Lower leg skin (tissue), 3 donors: ENCODE data around the gene ARAP1.

Source experiments
- POLR2A ChIP-seq, 2 donors: fragments of 450-650 bp; IDR thresholded peaks; one replicate each; pipeline ENCODE4 v1.6.1; 2016 to 2017; ENCODE audit warnings: antibody characterized with exemption in 2 of 2, mild to moderate bottlenecking in 1 of 2, moderate library complexity in 1 of 2
- TF ChIP-seq, protein P1 (sequence below), 3 donors: fragments of 450-650 bp; IDR thresholded peaks; one replicate each; pipeline ENCODE4 v1.5.1; 2016; ENCODE audit warnings: antibody characterized with exemption in 3 of 3, mild to moderate bottlenecking in 3 of 3, moderate library complexity in 2 of 3

DNA sequence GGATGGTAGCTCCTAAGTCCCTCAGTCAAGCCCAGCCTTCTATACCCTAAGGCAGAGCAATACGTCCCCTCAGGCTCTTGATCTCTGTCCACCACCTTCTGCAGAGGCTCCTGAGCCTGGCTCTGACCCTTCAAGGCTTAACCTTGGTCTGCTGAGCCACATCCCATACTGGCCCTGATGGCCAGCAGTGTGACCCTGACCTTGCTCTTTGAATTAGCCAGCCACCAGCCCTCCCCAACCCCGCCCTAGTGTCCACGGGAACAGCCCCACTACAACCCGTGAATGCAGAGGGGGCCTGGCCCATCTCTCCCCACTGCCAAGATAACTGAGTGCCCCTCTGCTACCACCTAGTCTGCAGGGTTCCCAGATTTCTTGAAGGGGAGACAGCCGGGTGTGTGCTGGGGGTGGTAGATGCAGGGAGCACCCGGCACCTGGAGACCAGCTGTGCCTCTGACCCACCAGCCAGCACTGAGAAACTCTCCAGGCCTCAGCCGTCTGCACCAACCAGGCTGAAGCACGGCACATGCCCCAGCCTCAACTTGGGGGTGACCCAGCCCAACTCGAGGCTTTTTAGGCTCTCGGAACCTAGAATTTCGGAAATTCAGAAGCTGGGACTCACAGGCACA, 6.2 kb downstream of the ARAP1 start:
- TF ChIP-seq POLR2A (IDR thresholded peaks at IDR 0.05) = no peak
- TF ChIP-seq, protein P1, sequence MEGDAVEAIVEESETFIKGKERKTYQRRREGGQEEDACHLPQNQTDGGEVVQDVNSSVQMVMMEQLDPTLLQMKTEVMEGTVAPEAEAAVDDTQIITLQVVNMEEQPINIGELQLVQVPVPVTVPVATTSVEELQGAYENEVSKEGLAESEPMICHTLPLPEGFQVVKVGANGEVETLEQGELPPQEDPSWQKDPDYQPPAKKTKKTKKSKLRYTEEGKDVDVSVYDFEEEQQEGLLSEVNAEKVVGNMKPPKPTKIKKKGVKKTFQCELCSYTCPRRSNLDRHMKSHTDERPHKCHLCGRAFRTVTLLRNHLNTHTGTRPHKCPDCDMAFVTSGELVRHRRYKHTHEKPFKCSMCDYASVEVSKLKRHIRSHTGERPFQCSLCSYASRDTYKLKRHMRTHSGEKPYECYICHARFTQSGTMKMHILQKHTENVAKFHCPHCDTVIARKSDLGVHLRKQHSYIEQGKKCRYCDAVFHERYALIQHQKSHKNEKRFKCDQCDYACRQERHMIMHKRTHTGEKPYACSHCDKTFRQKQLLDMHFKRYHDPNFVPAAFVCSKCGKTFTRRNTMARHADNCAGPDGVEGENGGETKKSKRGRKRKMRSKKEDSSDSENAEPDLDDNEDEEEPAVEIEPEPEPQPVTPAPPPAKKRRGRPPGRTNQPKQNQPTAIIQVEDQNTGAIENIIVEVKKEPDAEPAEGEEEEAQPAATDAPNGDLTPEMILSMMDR (IDR thresholded peaks at IDR 0.05) = no peak
